Gastrocnemius medialis (tissue), 4 donors: ENCODE measurements around the gene EEF1G.

Experiments used
- POLR2A ChIP-seq, 2 donors: fragments of 450-650 bp; IDR thresholded peaks; one replicate each; pipeline ENCODE4 v1.6.1; 2017; ENCODE audit warnings: antibody characterized with exemption in 2 of 2, mild to moderate bottlenecking in 2 of 2, moderate library complexity in 2 of 2
- TF ChIP-seq, protein P1 (sequence below), 5 experiments: fragments of 450-650 bp in 3 of 5; fragments of 200-600 bp in 2 of 5; sonication (generic) in 2 of 5; IDR thresholded peaks in 4 of 5; conservative IDR thresholded peaks in 1 of 5; 1 replicate in 4 of 5; 2 replicates in 1 of 5; pipeline ENCODE4 v1.5.1; 2016 to 2019; ENCODE audit warnings: antibody characterized with exemption in 5 of 5, mild to moderate bottlenecking in 3 of 5, moderate library complexity in 3 of 5

DNA sequence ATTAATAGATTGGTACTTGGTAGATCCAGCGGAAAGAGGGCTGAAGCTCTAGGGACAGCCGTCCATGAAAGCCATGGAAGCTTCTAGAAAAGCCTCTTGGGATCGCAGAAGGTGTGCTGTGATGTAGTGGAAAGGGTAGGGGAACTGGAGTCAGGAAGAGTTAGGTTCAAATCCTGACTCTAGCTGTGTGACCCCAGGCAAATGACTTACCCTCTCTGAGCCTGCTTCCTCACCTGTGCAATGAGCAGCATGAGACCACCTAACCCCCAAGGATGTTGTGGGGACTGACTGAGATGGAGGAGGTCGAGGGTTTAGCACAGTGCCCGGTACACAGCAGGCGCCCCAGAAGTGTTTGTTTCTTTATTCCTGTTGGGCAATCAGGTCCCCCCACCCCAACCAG lies 36.7 kb upstream of the EEF1G start:
- TF ChIP-seq, protein P1, sequence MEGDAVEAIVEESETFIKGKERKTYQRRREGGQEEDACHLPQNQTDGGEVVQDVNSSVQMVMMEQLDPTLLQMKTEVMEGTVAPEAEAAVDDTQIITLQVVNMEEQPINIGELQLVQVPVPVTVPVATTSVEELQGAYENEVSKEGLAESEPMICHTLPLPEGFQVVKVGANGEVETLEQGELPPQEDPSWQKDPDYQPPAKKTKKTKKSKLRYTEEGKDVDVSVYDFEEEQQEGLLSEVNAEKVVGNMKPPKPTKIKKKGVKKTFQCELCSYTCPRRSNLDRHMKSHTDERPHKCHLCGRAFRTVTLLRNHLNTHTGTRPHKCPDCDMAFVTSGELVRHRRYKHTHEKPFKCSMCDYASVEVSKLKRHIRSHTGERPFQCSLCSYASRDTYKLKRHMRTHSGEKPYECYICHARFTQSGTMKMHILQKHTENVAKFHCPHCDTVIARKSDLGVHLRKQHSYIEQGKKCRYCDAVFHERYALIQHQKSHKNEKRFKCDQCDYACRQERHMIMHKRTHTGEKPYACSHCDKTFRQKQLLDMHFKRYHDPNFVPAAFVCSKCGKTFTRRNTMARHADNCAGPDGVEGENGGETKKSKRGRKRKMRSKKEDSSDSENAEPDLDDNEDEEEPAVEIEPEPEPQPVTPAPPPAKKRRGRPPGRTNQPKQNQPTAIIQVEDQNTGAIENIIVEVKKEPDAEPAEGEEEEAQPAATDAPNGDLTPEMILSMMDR (IDR thresholded peaks at IDR 0.05 in 4 of 5, conservative IDR thresholded peaks at IDR 0.05 in 1 of 5) = no peak
- TF ChIP-seq POLR2A (IDR thresholded peaks at IDR 0.05) = no peak
